ENCODE measurements around the gene TFF3.

- no peak for TF ChIP-seq POLR2A (IDR thresholded peaks at IDR 0.05)
- TF ChIP-seq, protein P1, sequence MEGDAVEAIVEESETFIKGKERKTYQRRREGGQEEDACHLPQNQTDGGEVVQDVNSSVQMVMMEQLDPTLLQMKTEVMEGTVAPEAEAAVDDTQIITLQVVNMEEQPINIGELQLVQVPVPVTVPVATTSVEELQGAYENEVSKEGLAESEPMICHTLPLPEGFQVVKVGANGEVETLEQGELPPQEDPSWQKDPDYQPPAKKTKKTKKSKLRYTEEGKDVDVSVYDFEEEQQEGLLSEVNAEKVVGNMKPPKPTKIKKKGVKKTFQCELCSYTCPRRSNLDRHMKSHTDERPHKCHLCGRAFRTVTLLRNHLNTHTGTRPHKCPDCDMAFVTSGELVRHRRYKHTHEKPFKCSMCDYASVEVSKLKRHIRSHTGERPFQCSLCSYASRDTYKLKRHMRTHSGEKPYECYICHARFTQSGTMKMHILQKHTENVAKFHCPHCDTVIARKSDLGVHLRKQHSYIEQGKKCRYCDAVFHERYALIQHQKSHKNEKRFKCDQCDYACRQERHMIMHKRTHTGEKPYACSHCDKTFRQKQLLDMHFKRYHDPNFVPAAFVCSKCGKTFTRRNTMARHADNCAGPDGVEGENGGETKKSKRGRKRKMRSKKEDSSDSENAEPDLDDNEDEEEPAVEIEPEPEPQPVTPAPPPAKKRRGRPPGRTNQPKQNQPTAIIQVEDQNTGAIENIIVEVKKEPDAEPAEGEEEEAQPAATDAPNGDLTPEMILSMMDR (IDR thresholded peaks at IDR 0.05 in 4 of 5, conservative IDR thresholded peaks at IDR 0.05 in 1 of 5) = no peak
Observed at GRCh38 chr21:42265231-42265812, 49.9 kb downstream of the TFF3 start.
